Erythroblast (primary cell): ENCODE results near the gene CCDC138.

Source experiments
- GATA1 ChIP-seq: IDR thresholded peaks from 2 replicates; pipeline ENCODE4 v1.6.1; 2011; ENCODE audit warnings: low read depth, mild to moderate bottlenecking, control low read depth, low read length, moderate library complexity
- POLR2A ChIP-seq: IDR thresholded peaks from 2 replicates; pipeline ENCODE4 v1.6.1; 2011; ENCODE audit warnings: mild to moderate bottlenecking, low read length

DNA sequence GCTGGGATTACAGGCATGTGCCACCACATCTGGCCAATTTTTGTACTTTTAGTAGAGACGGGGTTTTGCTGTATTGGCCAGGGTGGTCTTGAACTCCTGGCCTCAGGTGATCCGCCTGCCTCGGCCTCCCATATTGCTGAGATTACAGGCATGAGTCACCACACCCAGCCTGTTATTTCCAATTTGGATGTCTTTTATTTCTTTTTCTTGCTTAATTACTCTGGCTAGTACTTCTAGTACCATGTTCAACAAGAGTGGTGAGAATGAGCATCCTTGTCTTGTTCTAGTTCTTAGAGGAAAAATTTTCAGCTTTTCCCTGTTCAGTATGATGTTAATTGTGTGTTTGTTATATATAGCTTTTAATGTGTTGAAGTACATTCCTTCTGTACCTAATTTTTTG, 23.4 kb downstream of the CCDC138 start:
- no peak for TF ChIP-seq POLR2A
- TF ChIP-seq GATA1 = no peak
